C4-2B (cell line): ENCODE measurements around the gene TRPV4.

Experiments
- CTCF ChIP-seq: fragments of 450-650 bp; conservative IDR thresholded peaks from 2 replicates; pipeline ENCODE4 v1.5.1; 2017; ENCODE audit warnings: mild to moderate bottlenecking
- ZFX ChIP-seq: fragments of 450-650 bp; IDR thresholded peaks from 2 replicates; pipeline ENCODE4 v1.6.1; 2017

GRCh38 chr12:109800536-109800935, 32.7 kb downstream of the TRPV4 start:
- TF ChIP-seq CTCF (no peak), ZFX (no peak)
